Nephron (organoid): ENCODE data around the gene TCP10L.
"Not testable (repeated sequence)": the region's sequence is repeated elsewhere in the genome, so short reads cannot be mapped to it uniquely, and the experiment has no call there.

Experiments used
- H3K27ac Mint-ChIP-seq, 3 experiments: 2 replicates each; pipeline ENCODE4 v1.8.0; 2020; ENCODE audit warnings: mixed read lengths in 3 of 3, mild to moderate bottlenecking in 2 of 3, moderate library complexity in 1 of 3
- H3K27me3 Mint-ChIP-seq: 2 replicates; pipeline ENCODE4 v1.8.0; 2021; ENCODE audit warnings: low read depth, mild to moderate bottlenecking, moderate library complexity, mixed read lengths
- H3K36me3 Mint-ChIP-seq: 2 replicates; pipeline ENCODE4 v1.8.0; 2020; ENCODE audit warnings: low read depth, mixed read lengths
- H3K4me1 Mint-ChIP-seq: 2 replicates; pipeline ENCODE4 v1.8.0; 2020; ENCODE audit warnings: mixed read lengths
- H3K4me3 Mint-ChIP-seq, 3 experiments: 2 replicates each; pipeline ENCODE4 v1.8.0; 2020; ENCODE audit warnings: mild to moderate bottlenecking in 3 of 3, mixed read lengths in 3 of 3, moderate library complexity in 2 of 3
- H3K9me3 Mint-ChIP-seq: 2 replicates; pipeline ENCODE4 v1.8.0; 2020; ENCODE audit warnings: mixed read lengths
- TF ChIP-seq, protein P1 (sequence below), 3 experiments: fragments of 200-600 bp; sonication (generic); IDR thresholded peaks; one replicate each; pipeline ENCODE4 v1.5.0; 2021; ENCODE audit warnings: antibody characterized with exemption in 3 of 3; ENCODE audit not compliant: unreplicated experiment in 3 of 3

The TCP10L gene, protein sequence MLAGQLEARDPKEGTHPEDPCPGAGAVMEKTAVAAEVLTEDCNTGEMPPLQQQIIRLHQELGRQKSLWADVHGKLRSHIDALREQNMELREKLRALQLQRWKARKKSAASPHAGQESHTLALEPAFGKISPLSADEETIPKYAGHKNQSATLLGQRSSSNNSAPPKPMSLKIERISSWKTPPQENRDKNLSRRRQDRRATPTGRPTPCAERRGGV

DNA sequence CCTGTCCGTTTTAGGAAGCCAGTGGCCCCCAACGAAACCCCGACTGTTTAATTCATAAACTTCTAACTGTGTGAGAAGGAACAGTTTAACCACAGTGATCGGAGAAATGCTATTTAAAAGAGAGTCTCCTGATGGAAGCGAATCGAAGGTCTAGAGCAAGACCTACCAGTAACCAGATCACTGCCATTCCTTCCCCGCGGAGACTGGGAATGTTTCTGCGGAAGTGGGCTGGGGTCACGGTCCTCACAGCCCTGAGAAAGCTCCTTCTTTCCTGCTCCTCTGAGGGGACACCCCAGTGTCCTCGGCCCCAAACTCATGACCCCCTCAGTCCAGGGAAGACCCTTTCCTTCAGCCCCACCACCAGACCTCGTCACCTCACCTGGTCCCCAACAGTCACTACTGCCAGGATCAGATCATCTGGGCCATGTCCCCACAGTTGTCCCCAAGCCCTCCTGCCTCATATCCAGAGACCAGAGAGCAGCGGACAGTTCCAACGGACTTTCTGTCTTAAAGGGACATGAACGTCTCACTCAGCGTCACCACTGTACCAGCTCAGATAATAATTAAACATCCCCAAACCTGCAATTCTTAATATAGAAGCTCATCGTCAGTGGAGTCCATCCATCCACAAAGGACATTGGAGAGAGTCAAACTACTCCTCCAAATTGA lies at the start of gene TCP10L:
TSS of gene TCP10L (minus strand) at position 482 of the 669 bp plus-strand sequence. CDS start 1,219 bp downstream, outside the sequence.
- no peaks in the 10 kb centered on the region for H3K9me3 Mint-ChIP-seq
- H3K27me3 Mint-ChIP-seq, result peaks cover 8% of the 10 kb centered on the region
- no peaks in the 10 kb centered on the region for H3K4me1 Mint-ChIP-seq
- H3K27ac Mint-ChIP-seq, result no peak within 1 kb of the TSS
- no peak within 1 kb of the TSS for H3K4me3 Mint-ChIP-seq
- H3K36me3 Mint-ChIP-seq, result no peaks in the 10 kb centered on the region
- TF ChIP-seq, protein P1, sequence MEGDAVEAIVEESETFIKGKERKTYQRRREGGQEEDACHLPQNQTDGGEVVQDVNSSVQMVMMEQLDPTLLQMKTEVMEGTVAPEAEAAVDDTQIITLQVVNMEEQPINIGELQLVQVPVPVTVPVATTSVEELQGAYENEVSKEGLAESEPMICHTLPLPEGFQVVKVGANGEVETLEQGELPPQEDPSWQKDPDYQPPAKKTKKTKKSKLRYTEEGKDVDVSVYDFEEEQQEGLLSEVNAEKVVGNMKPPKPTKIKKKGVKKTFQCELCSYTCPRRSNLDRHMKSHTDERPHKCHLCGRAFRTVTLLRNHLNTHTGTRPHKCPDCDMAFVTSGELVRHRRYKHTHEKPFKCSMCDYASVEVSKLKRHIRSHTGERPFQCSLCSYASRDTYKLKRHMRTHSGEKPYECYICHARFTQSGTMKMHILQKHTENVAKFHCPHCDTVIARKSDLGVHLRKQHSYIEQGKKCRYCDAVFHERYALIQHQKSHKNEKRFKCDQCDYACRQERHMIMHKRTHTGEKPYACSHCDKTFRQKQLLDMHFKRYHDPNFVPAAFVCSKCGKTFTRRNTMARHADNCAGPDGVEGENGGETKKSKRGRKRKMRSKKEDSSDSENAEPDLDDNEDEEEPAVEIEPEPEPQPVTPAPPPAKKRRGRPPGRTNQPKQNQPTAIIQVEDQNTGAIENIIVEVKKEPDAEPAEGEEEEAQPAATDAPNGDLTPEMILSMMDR (IDR thresholded peaks at IDR 0.05; ENCODE audit: unreplicated experiment in 3 of 3), result no peak

DNA sequence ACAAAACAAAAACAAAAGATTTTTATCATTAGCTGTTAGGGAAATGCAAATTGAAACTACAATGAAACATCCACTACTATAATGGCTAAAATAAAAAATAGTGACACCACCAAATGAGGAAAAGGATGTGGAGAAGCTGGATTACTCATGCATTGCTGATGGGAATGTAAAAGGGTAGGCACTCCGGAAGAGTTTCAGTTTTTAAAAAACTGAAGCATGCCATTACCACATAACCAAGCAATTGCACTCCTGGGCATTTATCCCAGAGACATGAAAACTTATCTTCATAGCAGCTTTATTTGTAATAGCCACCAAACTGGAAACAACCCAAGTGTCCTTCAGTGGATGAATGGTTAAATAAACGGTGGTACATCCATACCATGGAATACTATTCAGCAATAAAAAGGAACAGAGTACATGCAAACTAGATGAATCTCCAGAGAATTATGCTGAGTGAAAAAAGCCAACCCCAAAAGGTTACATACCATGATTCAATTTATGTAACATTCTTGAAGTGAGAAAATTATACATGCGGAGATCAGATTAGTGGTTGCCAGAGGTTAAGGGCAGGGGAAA lies 41.4 kb upstream of the TCP10L start:
- Mint-ChIP-seq H3K4me1 (no peaks in the 10 kb centered on the region), H3K27ac (no peak overlapping the region), H3K4me3 (no peak overlapping the region), H3K27me3 (peaks cover 7% of the 10 kb centered on the region), H3K36me3 (peaks cover 9% of the 10 kb centered on the region), H3K9me3 (no peaks in the 10 kb centered on the region)
- TF ChIP-seq, protein P1 (IDR thresholded peaks at IDR 0.05; ENCODE audit: unreplicated experiment in 3 of 3), result no peak

DNA sequence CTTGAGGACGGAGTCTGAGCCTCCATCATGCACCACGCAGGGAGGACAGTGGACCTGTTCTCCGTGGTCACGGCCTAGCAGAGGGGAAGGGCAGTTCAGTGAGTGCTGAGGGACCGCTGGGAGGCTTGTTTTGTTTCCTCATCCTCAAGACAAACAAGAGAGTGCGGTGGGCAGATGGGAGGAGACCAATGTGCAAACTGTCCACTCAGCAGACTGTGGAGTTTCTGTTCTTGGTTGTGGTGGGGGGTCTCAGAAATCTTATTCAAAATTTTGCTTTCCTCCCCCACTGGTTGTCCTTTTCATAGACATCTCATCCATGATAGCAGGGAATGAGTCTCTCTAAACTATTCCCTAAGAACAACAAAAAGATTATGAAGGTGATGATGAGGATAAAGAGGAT lies 32.9 kb upstream of the TCP10L start:
- not testable (repeated sequence) for H3K4me1 Mint-ChIP-seq, H3K27ac Mint-ChIP-seq, H3K4me3 Mint-ChIP-seq, H3K9me3 Mint-ChIP-seq, H3K36me3 Mint-ChIP-seq
- peaks cover 56% of the 10 kb centered on the region for H3K27me3 Mint-ChIP-seq

DNA sequence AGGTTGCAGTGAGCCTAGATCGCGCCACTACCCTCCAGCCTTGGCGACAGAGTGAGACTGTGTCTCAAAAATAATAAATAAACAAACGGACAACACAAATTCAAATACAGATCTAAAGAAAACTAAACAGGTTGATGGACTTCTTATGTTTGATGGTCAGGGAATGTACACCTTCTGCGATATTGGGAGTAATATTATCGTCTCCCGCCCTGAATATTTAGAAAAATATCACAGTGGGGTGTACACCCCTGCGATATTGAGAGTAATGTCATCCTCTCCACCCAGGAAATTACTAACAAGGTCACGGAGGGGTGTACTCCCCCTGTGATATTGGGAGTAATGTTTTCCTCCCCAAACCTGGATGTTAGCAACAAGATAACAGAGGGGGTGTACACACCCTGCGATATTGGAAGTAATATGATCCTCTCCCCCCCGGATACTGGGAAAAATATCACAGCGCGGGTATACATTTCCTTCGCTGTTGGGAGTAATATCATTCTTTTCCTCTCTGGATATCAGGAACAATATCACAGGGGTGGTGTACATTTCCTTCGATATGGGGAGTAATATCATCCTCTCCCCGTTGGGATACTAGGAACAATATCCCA lies 28.2 kb upstream of the TCP10L start:
- Mint-ChIP-seq H3K9me3 (no peaks in the 10 kb centered on the region), H3K27ac (peak overlapping the region; percentile 99 to 100 (median 99)), H3K27me3 (peaks cover 27% of the 10 kb centered on the region), H3K36me3 (peaks cover 8% of the 10 kb centered on the region), H3K4me3 (peak overlapping the region; percentile 96 to 98 (median 98)), H3K4me1 (no peaks in the 10 kb centered on the region)
- TF ChIP-seq, protein P1 (IDR thresholded peaks at IDR 0.05; ENCODE audit: unreplicated experiment in 3 of 3), result no peak

DNA sequence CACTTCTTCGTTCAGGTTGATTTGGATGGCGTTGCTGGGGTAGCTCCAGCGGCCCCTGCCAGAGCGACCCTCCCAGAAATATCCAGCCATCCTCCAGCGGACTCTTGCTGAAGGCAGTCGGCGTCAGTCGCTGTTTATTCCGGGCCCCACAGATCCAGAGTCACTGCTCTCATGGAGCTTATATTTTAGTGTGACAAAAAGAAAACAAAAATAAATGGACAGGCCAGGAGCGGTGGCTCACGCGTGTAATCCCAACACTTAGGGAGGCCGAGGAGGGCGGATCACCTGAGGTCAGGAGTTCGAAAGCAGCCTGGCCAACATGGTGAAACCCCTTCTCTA lies 27.6 kb upstream of the TCP10L start:
- TF ChIP-seq, protein P1 (IDR thresholded peaks at IDR 0.05; ENCODE audit: unreplicated experiment in 3 of 3), result no peak
- H3K36me3 Mint-ChIP-seq, result peaks cover 9% of the 10 kb centered on the region
- H3K27me3 Mint-ChIP-seq, result peaks cover 21% of the 10 kb centered on the region
- no peaks in the 10 kb centered on the region for H3K9me3 Mint-ChIP-seq
- H3K4me3 Mint-ChIP-seq, result peak overlapping the region; percentile 96 to 98 (median 98)
- no peaks in the 10 kb centered on the region for H3K4me1 Mint-ChIP-seq
- H3K27ac Mint-ChIP-seq, result peak overlapping the region; percentile 99 to 100 (median 99)
